Stimulated activated naive CD8-positive, alpha-beta T cell treated with anti-CD3 and anti-CD28 coated beads, Interleukin-15, amount 100 ng/mL, for 72 hours (primary cell): ENCODE measurements around the gene ACTN2.

ENCODE experiments used
- ATAC-seq: fragments of 150-1000 bp; cut with Tn5 transposase; 2 replicates; pipeline ENCODE4 v1.10.0; 2021; ENCODE audit warnings: mild to moderate bottlenecking, moderate library complexity
- DNase-seq, 2 donors: peaks; one replicate each; pipeline ENCODE4 v3.0.0; 2021 to 2022
- H3K27ac Mint-ChIP-seq, 2 donors: one replicate each; pipeline ENCODE4 v1.8.0; 2022; ENCODE audit warnings: mild to moderate bottlenecking in 2 of 2, mixed read lengths in 2 of 2, moderate library complexity in 2 of 2
- H3K27me3 Mint-ChIP-seq: one replicate; pipeline ENCODE4 v1.8.0; 2022; ENCODE audit warnings: mixed read lengths
- H3K4me1 Mint-ChIP-seq: one replicate; pipeline ENCODE4 v1.8.0; 2022; ENCODE audit warnings: mild to moderate bottlenecking, mixed read lengths
- H3K4me3 Mint-ChIP-seq, 2 donors: one replicate each; pipeline ENCODE4 v1.8.0; 2022; ENCODE audit warnings: mild to moderate bottlenecking in 2 of 2, mixed read lengths in 2 of 2, moderate library complexity in 1 of 2
- H3K9me3 Mint-ChIP-seq, 2 donors: one replicate each; pipeline ENCODE4 v1.8.0; 2022; ENCODE audit warnings: mixed read lengths in 2 of 2

The ACTN2 gene

DNA sequence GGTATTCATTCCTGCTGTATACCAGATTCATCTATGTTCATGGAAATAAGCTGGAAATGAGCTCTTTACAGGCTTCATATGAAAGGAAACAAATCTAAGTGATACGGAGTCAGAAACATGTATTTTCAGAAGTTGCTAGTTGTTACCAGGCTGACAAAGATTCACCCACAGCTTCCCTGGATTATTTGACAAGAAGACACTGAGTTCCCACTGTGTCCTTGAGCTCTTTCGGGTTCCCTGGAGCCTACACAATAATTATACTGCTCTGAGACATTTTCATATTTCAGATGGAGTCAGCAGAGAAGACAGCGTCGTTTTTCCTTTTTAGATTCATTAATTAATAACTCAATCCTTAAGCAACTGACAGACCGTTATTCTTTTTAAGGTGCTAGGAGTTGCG lies 79.5 kb downstream of the ACTN2 start:
- H3K27me3 Mint-ChIP-seq, result peaks cover 21% of the 10 kb centered on the region
- DNase-seq, result no peak
- H3K9me3 Mint-ChIP-seq, result no peaks in the 10 kb centered on the region
- H3K4me1 Mint-ChIP-seq, result peaks cover 4% of the 10 kb centered on the region
- no peak overlapping the region for H3K4me3 Mint-ChIP-seq
- H3K27ac Mint-ChIP-seq, result no peak overlapping the region
- ATAC-seq, result no peak

DNA sequence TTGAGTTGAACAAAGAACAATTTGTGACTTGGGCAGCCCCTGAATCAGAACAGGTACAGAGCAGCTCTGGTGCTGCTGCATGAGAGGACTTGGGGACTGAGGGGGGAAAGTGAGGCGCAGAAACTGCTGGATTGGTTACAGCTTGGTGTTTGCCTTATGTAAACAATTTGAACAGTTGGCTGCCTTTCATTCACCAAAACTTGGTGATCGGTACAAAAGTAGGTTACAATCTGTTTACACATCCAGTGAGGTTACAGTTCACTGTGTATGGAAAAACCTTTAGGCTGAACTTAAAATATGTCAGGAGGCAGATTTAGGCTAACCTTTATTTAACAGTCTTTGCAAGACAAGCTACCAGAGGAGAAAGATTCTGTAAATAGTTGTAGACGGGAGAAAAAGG lies 80.2 kb downstream of the ACTN2 start:
- ATAC-seq (no peak), DNase-seq (no peak)
- peaks cover 4% of the 10 kb centered on the region for H3K4me1 Mint-ChIP-seq
- no peaks in the 10 kb centered on the region for H3K9me3 Mint-ChIP-seq
- peaks cover 21% of the 10 kb centered on the region for H3K27me3 Mint-ChIP-seq
- no peak overlapping the region for H3K27ac Mint-ChIP-seq
- H3K4me3 Mint-ChIP-seq, result no peak overlapping the region

DNA sequence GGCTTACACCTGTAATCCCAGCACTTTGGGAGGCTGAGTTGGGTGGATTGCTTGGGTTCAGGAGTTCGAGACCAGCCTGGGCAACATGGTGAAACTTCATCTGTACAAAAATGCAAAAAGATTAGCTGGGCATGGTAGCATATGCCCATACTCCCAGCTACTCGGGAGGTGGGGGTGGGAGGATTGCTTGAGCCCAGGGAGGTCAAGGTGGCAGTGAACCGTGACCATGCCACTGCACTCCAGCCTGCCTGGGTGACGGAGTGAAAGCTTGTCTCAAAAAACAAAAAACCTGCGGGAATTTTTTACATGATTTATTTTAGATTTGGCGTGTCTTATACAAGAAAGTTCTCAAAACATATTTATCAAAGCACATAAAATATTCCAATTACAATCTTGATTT lies 81.0 kb downstream of the ACTN2 start:
- Mint-ChIP-seq H3K4me1 (peaks cover 3% of the 10 kb centered on the region), H3K4me3 (no peak overlapping the region), H3K9me3 (no peaks in the 10 kb centered on the region), H3K27ac (no peak overlapping the region), H3K27me3 (peaks cover 21% of the 10 kb centered on the region)
- ATAC-seq (no peak), DNase-seq (no peak)

DNA sequence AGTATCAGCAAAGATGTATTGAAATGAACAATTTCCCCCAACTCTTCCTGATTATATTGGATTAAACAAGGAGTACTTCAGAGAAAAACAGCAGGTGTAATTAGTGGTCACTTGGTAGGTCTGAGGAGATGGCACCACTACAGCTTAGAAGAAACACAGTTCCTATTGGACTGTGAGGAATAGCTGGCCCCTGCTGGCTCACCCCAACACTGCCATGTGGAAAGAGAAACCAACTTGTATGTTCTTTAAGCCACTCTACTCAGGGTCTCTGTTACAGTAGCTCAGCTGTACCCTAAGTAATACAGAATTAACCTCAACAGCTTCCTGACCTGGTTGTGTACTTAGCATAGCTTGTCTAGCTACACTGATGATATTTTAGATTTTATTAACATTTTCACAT lies 82.3 kb downstream of the ACTN2 start:
- ATAC-seq (no peak), DNase-seq (no peak)
- peak overlapping the region in 1 of 2 donors; percentile 28 for H3K27ac Mint-ChIP-seq
- H3K9me3 Mint-ChIP-seq, result no peaks in the 10 kb centered on the region
- no peak overlapping the region for H3K4me3 Mint-ChIP-seq
- H3K27me3 Mint-ChIP-seq, result peaks cover 21% of the 10 kb centered on the region
- H3K4me1 Mint-ChIP-seq, result no peaks in the 10 kb centered on the region

DNA sequence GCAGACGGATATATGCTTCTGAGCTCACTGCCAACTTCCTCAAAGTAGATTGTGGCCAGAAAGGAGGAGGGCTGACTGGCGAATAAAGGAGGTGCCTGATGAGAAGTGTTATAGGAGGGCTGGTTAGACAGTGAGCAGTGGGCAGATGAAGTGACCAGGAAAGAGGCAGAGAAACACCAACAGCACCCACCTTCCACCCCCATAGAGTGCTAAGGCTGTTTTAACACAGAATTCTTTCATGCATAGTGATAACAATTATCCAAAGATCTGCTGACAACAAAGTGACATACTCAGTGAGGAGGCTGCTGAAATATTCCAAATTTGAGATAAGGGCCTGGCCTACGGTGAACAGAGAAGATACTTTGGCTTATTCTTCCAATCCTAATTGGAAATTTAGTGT lies 87.6 kb downstream of the ACTN2 start:
- Mint-ChIP-seq H3K4me1 (no peaks in the 10 kb centered on the region), H3K27me3 (peaks cover 21% of the 10 kb centered on the region), H3K9me3 (peaks cover 8 to 9% of the 10 kb centered on the region in 2 donors), H3K27ac (no peak overlapping the region), H3K4me3 (no peak overlapping the region)
- ATAC-seq, result no peak
- no peak for DNase-seq

DNA sequence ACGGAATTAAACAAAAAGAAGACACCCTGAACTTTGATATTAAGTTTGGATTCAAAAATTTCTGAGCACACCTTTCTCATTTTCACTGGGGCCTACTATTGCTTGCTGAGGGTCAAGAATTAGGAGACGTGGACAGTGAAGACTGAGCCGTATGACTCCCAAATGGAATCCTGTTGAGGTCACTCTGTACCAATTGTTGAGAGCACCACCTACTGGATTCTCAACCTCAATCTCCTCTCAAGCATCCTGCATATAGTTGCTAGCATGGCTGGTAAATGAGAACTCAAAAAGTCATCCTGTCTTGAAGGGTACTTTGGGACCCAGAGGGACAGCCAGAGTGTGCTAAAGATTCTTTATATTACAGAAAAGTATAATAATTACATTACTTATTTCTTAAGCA lies 88.6 kb downstream of the ACTN2 start:
- H3K4me1 Mint-ChIP-seq, result no peaks in the 10 kb centered on the region
- H3K27ac Mint-ChIP-seq, result no peak overlapping the region
- DNase-seq (no peak), ATAC-seq (no peak)
- peaks cover 14 to 16% of the 10 kb centered on the region in 2 donors for H3K9me3 Mint-ChIP-seq
- peaks cover 18% of the 10 kb centered on the region for H3K27me3 Mint-ChIP-seq
- H3K4me3 Mint-ChIP-seq, result no peak overlapping the region

DNA sequence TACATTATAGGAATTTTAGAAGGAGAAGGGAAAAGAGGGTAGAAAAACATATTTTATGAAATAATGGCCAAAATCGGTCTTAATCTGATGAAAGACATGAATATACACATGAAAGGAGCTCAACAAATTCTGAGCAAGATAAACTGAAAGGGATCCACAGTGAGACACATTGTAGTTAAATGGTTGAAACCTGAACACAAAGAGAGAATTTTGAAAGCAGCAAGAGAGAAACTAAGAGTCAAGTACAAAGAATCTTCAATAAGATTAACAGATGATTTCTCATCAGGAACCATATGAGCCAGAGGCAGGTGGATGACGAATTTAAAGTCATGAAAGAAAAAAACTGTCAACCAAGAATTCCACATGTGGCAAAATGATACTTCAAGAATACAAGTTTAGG lies 93.0 kb downstream of the ACTN2 start:
- Mint-ChIP-seq H3K27ac (no peak overlapping the region), H3K4me3 (no peak overlapping the region), H3K9me3 (peaks cover 14 to 16% of the 10 kb centered on the region in 2 donors), H3K4me1 (no peaks in the 10 kb centered on the region), H3K27me3 (peaks cover 10% of the 10 kb centered on the region)
- ATAC-seq, result no peak
- DNase-seq, result no peak

DNA sequence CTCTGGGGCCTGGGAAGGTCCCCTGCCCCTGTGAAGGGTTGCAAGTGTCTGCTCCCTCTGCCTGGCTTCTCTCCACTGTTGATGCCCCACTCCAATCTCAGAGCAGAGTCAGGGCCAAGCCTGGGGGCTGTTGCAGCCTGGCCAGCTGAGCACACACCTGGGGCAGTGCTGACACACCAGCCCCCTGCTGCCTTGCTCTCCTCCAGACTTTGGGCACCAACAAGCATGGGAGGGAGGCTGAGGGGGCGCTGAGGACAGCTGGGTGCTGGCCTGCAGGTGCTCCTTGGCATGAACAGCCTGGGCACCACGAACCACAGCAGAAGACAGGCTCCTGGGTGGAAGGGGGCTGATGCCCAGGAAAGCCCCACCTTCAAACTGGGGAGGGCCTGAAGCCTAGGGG lies 99.2 kb downstream of the ACTN2 start:
- Mint-ChIP-seq H3K4me3 (no peak overlapping the region), H3K4me1 (no peaks in the 10 kb centered on the region), H3K27ac (no peak overlapping the region), H3K27me3 (no peaks in the 10 kb centered on the region), H3K9me3 (no peaks in the 10 kb centered on the region)
- DNase-seq, result no peak
- ATAC-seq, result no peak

DNA sequence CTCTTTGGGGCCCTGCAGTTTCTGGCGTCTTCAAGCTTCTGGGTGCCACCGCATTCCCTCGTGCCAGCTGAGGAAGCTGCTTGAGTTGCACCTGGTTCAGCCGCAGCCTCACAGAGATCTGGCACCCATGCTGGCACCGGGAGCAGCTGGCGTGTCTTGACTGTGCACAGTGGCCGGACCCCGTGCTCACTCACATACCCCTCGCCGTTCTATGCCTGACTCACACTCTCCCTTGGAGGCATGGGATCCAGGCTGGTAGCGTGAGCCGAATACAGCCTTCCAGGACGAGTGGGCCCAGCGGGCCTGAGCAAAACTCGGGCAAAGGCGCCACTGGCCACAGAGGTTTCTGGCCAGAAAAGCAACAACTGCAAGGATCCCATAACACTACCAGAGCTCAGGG lies 100.2 kb downstream of the ACTN2 start:
- Mint-ChIP-seq H3K9me3 (no peaks in the 10 kb centered on the region), H3K4me3 (no peak overlapping the region), H3K27me3 (no peaks in the 10 kb centered on the region), H3K4me1 (no peaks in the 10 kb centered on the region), H3K27ac (peak overlapping the region in 1 of 2 donors; percentile 19)
- DNase-seq (no peak), ATAC-seq (no peak)

DNA sequence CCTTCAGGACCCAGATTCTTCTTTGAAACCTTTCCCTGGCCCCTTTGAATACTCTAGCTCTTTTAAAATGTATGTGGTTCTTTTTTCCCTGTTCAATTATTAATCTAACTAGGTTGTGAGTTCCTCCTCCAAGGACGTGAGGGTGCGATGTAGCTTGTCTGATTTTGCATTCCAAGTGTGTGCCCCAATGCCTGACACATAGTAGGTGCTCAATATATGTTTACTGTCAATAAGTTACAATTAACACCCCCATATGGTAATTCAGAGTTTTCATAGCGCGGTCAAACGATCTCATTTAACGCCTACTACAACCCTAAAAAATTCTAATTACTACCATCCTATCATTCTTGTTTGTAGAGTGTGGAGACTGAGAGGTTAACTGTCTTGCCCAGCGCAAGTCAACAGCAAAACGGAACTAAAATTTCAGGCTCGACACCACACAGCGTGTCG lies 108.3 kb downstream of the ACTN2 start:
- DNase-seq, result no peak
- peak overlapping the region; percentile 98 to 100 for H3K27ac Mint-ChIP-seq
- H3K27me3 Mint-ChIP-seq, result no peaks in the 10 kb centered on the region
- H3K4me3 Mint-ChIP-seq, result peak overlapping the region; percentile 90 to 93
- no peak for ATAC-seq
- peaks cover 30% of the 10 kb centered on the region for H3K4me1 Mint-ChIP-seq
- H3K9me3 Mint-ChIP-seq, result no peaks in the 10 kb centered on the region

DNA sequence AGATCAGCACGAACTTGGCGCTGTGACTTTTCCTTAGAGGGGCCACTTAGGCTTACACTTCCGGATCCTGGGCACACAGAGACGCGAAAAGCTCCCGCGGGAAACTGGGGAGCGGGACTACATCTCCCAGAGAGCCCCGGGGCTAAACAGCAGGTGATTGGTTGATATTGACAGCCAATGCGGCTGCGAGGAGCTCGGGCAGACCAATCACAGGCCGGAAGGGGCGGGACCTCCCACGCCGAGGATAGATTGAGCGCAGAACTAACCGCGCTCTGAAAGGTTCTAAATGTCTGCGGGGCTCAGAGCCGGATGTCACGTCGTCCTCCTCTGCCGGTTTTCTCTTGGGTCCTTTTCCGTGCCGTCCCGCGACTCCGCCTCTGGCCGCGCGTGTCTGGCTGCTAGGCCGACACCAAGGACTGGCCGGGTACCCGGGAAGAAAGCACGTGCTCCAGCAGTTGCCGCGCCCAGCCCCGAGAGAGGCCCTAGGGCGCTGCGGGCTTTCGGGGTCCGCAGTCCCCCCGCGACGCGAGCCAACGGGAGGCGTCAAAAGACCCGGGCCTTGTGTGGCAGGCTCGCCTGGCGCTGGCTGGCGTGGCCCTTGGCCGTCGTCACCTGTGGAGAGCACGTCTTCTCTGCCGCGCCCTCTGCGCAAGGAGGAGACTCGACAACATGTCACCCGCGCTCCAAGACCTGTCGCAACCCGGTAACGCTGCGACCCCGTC lies 108.9 kb downstream of the ACTN2 start, which contains the start of gene MTR:
Gene MTR (plus strand): TSS at position 258 of the 722 bp plus-strand sequence. CDS start 412 bp downstream, at position 670.
- peak within 1 kb of the TSS; percentile 90 to 93 for H3K4me3 Mint-ChIP-seq
- peak within 1 kb of the TSS; percentile 98 to 100 for H3K27ac Mint-ChIP-seq
- H3K4me1 Mint-ChIP-seq, result peaks cover 35% of the 10 kb centered on the region
- no peaks in the 10 kb centered on the region for H3K9me3 Mint-ChIP-seq
- DNase-seq (peak; percentile 93 to 98), ATAC-seq (peak; percentile 92)
- H3K27me3 Mint-ChIP-seq, result no peaks in the 10 kb centered on the region

DNA sequence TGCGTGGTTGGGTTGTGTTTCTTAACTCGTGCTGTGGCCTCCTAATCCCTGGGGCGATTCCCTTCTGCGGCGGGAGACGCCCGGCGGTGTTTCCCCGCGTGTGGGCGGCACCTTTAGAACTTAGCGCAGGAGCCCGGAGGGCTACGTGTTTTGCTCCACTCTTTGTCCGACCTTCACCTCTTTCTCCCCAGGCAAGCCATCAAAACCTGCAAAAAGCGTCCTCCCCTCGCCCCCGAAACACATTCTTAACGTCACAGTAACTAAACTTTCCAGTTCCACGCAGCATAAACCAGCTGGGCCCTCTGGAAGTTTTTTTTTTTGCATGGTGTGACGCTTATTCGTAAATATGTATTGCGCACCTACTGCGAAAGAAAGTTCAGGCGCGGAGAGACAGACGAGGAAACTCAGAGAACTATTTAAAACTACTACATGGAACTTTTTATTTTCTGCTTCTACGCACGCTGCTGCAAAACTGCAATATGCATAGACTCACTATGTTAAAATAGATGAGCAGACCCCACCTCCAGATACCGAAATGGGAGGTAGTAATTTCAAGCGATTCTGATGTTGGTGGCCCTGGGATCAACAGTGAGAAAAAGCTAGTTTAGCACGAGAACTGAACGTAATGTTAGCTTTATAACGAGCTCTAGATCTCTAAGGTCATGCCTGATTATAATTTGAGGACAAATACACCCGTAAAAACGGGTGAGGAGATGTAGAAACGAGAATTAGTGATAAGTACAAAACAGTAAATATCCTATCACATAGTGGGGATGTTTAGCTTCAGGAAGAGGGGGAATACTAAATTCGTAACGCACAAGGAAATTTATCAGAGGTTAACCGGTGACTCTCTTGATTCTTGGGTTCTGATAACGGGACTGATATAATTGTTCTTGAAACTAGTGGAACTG lies 109.7 kb downstream of the ACTN2 start:
- ATAC-seq, result peak; percentile 39

DNA sequence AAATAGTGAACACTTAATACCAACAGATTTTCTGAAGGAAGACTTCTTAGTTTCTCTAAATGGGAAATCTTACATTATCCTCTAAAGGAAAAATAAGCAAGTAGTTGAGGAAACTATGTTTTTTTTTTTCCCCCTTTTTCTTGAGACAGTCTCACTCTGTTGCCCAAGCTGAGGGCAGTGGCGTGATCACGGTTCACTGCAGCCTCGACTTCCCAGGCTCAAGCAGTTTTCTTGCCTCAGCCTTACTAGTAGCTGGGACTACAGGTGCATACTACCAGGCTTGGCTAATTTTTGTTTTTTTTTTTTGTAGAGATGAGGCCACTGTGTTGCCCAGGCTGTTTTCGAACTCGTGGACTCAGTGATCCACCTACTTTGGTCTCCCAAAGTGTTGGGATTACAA lies 112.7 kb downstream of the ACTN2 start:
- H3K4me3 Mint-ChIP-seq, result peak overlapping the region; percentile 27 to 30
- no peak for ATAC-seq
- no peaks in the 10 kb centered on the region for H3K9me3 Mint-ChIP-seq
- no peak for DNase-seq
- no peaks in the 10 kb centered on the region for H3K27me3 Mint-ChIP-seq
- H3K27ac Mint-ChIP-seq, result no peak overlapping the region
- H3K4me1 Mint-ChIP-seq, result peaks cover 63% of the 10 kb centered on the region

More for the DNA sequence above, 109.7 kb downstream of the ACTN2 start:
- Mint-ChIP-seq H3K27me3 (no peaks in the 10 kb centered on the region), H3K27ac (peak overlapping the region; percentile 98 to 100), H3K4me3 (peak overlapping the region; percentile 90 to 93), H3K9me3 (no peaks in the 10 kb centered on the region), H3K4me1 (peaks cover 40% of the 10 kb centered on the region)
- no peak for DNase-seq

DNA sequence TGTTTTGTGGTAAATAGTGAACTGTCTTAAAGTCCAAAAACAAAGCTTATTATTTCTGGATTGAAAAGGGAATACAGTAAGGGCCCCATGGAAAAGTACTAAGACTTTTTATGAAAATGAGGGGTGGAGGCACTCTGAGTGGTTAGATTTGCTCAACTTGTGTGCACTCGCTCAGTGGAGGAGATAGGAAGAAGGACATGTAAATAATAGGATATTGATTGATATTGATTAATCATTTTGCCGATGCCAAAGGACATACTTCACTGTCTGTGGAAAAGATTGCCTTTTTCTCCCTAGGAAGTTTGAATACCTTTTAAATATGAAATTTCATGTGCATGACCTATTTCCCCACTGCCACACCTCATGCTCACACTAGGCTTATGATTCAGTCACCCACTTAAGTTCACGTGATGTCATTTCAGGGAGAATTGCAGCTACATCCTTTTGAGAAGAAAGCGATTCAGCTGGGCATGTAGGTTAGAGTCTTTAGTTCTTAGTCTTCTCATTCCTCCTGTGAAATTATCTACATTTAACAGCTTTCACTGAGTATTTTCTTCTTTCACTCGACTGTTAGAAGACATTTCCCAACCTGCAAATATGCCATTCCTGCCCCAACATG lies 113.8 kb downstream of the ACTN2 start:
- Mint-ChIP-seq H3K27ac (peak overlapping the region; percentile 4 to 93), H3K4me3 (peak overlapping the region; percentile 38 to 53), H3K9me3 (no peaks in the 10 kb centered on the region), H3K27me3 (no peaks in the 10 kb centered on the region), H3K4me1 (peaks cover 59% of the 10 kb centered on the region)
- peak; percentile 36 for ATAC-seq
- no peak for DNase-seq

DNA sequence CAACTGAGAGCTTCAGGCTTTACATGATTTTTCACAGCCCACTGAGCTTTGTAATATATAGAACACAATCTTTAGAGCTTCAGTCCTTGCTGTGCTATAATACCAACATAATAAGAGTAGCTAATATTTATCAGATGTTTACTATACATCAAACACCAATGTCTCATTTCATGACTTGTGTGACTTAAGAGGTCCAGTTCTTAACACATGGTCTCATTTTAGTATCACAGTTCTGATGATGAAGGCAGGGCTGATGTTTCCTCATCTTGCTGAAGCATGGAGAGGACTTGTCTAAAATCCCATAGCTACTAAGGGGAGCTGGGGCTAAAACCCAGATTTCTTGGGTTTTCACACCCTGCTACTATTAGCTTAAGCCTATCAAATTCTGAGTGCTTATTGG lies 114.3 kb downstream of the ACTN2 start:
- no peaks in the 10 kb centered on the region for H3K27me3 Mint-ChIP-seq
- peak; percentile 21 for ATAC-seq
- H3K27ac Mint-ChIP-seq, result peak overlapping the region in 1 of 2 donors; percentile 93
- DNase-seq, result no peak
- peaks cover 62% of the 10 kb centered on the region for H3K4me1 Mint-ChIP-seq
- peak overlapping the region; percentile 9 to 53 for H3K4me3 Mint-ChIP-seq
- no peaks in the 10 kb centered on the region for H3K9me3 Mint-ChIP-seq
